Measurements from ENCODE around the gene CACHD1.
"Not testable (repeated sequence)": the region's sequence is repeated elsewhere in the genome, so short reads cannot be mapped to it uniquely, and the experiment has no call there.

GRCh38 chr1:64512206-64512605 lies 42.3 kb downstream of the CACHD1 start:
- TF ChIP-seq POLR2AphosphoS5, CTCF (IDR thresholded peaks at IDR 0.05): not testable (repeated sequence)

All from gastroesophageal sphincter (tissue), 3 donors.